PFSK-1 (cell line): ENCODE data around the gene GPR17.

ENCODE experiments used
- FOXP2 ChIP-seq: optimal IDR thresholded peaks from 2 replicates; pipeline ENCODE3; 2011; ENCODE audit warnings: borderline replicate concordance, control low read depth, inconsistent platforms; ENCODE audit not compliant: insufficient read depth; ENCODE audit errors: extremely low read length, extremely low read depth
- POLR2AphosphoS5 ChIP-seq: IDR thresholded peaks from 2 replicates; pipeline ENCODE4 v1.6.1; 2012; ENCODE audit warnings: low read depth, mild to moderate bottlenecking, control low read depth, low read length, moderate library complexity
- SIN3A ChIP-seq: IDR thresholded peaks from 2 replicates; pipeline ENCODE4 v1.6.1; 2012; ENCODE audit warnings: mild to moderate bottlenecking, low read length, moderate library complexity, borderline replicate concordance; ENCODE audit not compliant: insufficient read depth
- TAF1 ChIP-seq: IDR thresholded peaks from 2 replicates; pipeline ENCODE4 v1.6.1; 2012; ENCODE audit warnings: low read length, control low read depth, borderline replicate concordance; ENCODE audit not compliant: insufficient read depth
- TF ChIP-seq, protein P1 (sequence below), 2 experiments: IDR thresholded peaks; 2 replicates each; pipeline versions ENCODE4 v1.6.1 to v1.8.0; 2011 to 2012; ENCODE audit warnings: low read depth in 2 of 2, low read length in 2 of 2, control low read depth in 1 of 2, inconsistent platforms in 1 of 2, mild to moderate bottlenecking in 1 of 2, moderate library complexity in 1 of 2; ENCODE audit not compliant: insufficient read depth in 1 of 2

The GPR17 gene

DNA sequence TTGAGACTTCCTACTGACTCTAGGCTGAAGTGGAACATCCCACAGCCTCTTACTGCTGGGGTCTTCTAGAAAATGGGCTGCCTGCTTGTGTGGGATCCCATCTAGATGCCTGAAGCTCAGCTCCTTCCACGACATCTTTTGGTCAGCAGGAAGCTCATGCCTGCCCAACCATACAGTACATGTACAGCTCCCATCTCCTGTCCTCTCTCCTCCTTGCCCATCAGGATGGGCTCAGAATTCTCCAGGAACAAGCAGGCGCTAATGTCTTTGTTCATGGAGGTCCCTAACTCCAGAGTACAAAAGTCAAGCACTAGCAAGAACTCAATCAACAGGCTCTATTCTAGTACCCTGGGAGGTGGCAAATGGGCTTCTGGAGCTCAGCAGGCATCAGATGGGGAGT is 31.7 kb upstream of the GPR17 start:
- no peak for TF ChIP-seq FOXP2
- TF ChIP-seq TAF1: no peak
- no peak for TF ChIP-seq POLR2AphosphoS5

DNA sequence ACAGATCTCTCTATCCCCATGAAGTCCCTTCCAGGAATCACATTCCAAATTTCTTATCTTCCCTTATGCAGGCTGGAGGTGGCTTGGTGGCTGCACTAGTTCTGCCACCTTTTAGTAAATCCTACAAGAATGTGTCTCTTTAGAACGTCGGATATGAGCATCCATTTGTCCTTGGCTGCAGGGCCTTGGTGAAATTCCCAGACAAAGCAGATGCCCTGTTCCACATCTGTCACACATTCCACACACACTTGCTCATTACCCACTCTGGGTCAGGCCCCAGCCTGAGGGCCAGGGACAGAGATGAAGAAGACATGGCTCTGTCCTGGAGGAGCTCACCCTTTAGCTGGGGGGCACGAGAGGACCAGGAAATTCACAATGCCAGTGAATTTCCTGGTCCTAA is 31.2 kb upstream of the GPR17 start:
- TF ChIP-seq POLR2AphosphoS5 (no peak), FOXP2 (no peak), SIN3A (no peak), TAF1 (no peak)
- TF ChIP-seq, protein P1, sequence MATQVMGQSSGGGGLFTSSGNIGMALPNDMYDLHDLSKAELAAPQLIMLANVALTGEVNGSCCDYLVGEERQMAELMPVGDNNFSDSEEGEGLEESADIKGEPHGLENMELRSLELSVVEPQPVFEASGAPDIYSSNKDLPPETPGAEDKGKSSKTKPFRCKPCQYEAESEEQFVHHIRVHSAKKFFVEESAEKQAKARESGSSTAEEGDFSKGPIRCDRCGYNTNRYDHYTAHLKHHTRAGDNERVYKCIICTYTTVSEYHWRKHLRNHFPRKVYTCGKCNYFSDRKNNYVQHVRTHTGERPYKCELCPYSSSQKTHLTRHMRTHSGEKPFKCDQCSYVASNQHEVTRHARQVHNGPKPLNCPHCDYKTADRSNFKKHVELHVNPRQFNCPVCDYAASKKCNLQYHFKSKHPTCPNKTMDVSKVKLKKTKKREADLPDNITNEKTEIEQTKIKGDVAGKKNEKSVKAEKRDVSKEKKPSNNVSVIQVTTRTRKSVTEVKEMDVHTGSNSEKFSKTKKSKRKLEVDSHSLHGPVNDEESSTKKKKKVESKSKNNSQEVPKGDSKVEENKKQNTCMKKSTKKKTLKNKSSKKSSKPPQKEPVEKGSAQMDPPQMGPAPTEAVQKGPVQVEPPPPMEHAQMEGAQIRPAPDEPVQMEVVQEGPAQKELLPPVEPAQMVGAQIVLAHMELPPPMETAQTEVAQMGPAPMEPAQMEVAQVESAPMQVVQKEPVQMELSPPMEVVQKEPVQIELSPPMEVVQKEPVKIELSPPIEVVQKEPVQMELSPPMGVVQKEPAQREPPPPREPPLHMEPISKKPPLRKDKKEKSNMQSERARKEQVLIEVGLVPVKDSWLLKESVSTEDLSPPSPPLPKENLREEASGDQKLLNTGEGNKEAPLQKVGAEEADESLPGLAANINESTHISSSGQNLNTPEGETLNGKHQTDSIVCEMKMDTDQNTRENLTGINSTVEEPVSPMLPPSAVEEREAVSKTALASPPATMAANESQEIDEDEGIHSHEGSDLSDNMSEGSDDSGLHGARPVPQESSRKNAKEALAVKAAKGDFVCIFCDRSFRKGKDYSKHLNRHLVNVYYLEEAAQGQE (IDR thresholded peaks at IDR 0.05; ENCODE audit: insufficient read depth in 1 of 2, low read depth in 2 of 2, low read length in 2 of 2): no peak

DNA sequence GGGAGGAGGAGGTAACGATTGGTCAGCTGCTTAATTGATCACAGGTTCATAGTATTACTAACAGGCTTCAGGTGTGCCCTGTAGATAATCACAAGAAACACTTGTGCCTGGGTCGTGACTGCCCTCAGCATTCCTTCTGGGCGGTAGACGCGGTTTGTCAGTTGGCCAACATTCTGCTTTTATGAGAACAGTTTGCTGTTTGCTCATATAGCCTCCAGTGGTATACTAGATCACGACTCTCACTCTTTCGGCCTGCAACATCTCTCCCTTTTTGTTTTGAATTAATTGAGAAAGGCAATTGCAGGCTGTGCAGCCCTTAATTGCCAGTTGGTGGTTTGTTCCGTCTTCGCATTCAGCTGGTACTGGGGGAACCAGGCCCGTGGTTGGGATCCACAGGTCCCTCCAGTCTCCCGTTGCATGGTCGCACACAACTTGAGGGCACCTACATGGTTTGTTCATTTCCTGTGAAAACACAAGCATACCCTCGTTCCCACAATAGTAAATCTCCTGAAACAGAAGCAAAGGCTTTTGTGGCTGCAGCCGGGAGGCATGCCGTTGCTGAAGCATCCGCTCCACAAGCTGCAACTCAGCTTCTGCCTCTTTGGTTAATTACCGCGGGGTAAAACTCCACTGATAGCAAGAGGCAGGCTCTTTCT is 30.3 kb upstream of the GPR17 start:
- TF ChIP-seq TAF1: no peak
- TF ChIP-seq, protein P1 (IDR thresholded peaks at IDR 0.05; ENCODE audit: insufficient read depth in 1 of 2, low read depth in 2 of 2, low read length in 2 of 2): no peak

DNA sequence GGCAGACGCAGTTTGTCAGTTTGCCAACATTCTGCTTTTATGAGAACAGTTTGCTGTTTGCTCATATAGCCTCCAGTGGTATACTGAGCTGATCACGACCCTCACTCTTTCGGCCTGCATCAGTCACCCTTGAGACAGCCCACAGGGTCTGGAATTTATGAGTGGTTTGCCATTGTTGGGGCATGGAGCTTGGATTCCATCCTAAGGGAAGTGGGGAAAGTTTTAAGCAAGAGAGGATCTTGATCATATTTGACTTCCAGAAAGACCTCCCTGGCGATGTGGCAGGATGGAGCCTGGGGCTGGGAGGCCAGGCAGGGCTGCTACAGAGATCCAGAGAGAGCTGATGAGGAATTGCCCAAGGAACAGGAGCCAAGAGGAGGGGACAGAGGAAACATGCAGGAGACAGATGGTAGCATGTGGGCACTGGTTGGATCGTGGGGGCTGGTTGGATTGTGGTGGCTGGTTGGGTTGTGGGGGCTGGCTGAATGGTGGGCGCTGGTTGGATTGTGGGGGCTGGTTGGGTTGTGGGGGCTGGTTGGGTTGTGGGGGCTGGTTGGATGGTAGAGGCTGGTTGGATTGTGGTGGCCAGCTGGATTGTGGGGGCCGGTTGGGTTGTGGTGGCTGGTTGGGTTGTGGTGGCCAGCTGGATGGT is 27.3 kb upstream of the GPR17 start:
- TF ChIP-seq SIN3A (no peak), FOXP2 (no peak), TAF1 (no peak), POLR2AphosphoS5 (no peak)
- TF ChIP-seq, protein P1 (IDR thresholded peaks at IDR 0.05; ENCODE audit: insufficient read depth in 1 of 2, low read depth in 2 of 2, low read length in 2 of 2): no peak

DNA sequence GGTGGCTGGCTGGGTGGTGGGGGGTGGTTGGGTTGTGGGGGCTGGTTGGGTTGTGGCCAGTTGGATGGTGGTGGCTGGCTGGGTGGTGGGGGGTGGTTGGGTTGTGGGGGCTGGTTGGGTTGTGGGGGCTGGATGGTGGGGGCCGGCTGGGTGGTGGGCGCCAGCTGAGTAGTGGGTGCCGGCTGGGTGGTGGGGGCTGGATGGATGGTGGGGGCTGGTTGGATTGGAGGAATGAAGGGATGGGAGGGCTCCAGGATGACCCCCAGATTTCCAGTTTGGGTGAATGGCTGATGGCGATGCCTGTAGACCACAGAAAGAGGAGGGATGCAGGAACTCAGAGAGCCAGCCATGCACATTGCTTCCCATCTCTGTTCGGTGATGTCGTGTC is 26.8 kb upstream of the GPR17 start:
- TF ChIP-seq, protein P1 (IDR thresholded peaks at IDR 0.05; ENCODE audit: insufficient read depth in 1 of 2, low read depth in 2 of 2, low read length in 2 of 2): no peak
- TF ChIP-seq SIN3A (no peak), TAF1 (no peak), POLR2AphosphoS5 (no peak), FOXP2 (no peak)
